K562 (cell line): ENCODE measurements around the gene TBRG1. TPM values are rescaled to one million over a fixed set of nuclear protein-coding genes. Genes with fewer than 3 reads are reported as not detected.

Experiments used
- CBFA2T3 ChIP-seq: fragments of 450-650 bp; IDR thresholded peaks from 2 replicates; pipeline ENCODE4 v1.6.1; 2017
- CXXC5 ChIP-seq: fragments of 250-450 bp; sonication (Bioruptor Pico); IDR thresholded peaks from 2 replicates; pipeline ENCODE4 v1.8.0; 2022; ENCODE audit warnings: inconsistent platforms, mild to moderate bottlenecking, moderate library complexity
- DDX20 ChIP-seq: fragments of 450-650 bp; IDR thresholded peaks from 2 replicates; pipeline ENCODE4 v1.6.1; 2016; ENCODE audit warnings: missing genetic modification characterization, low read depth, mild to moderate bottlenecking, missing compliant biosample characterization, moderate library complexity
- HLTF ChIP-seq: fragments of 450-650 bp; IDR thresholded peaks from 2 replicates; pipeline ENCODE4 v1.6.1; 2016
- MTA1 ChIP-seq: fragments of 450-650 bp; IDR thresholded peaks from 2 replicates; pipeline ENCODE4 v1.6.1; 2017; ENCODE audit warnings: borderline replicate concordance
- NEUROD1 ChIP-seq: fragments of 150-350 bp; IDR thresholded peaks from 2 replicates; pipeline ENCODE4 v1.6.1; 2014; ENCODE audit warnings: borderline replicate concordance, low read length, low read depth; ENCODE audit not compliant: partially characterized antibody
- NR2F6 ChIP-seq: fragments of 450-650 bp; formaldehyde crosslinking; IDR thresholded peaks from 2 replicates; pipeline ENCODE4 v1.4.0; 2020; ENCODE audit warnings: mild to moderate bottlenecking
- PRPF4 ChIP-seq: fragments of 200-400 bp; formaldehyde crosslinking; IDR thresholded peaks from one replicate; pipeline ENCODE4 v1.6.1; 2017; ENCODE audit warnings: low read length, low read depth, mild to moderate bottlenecking; ENCODE audit not compliant: insufficient read depth, poor library complexity, severe bottlenecking
- PURB ChIP-seq: sonication (generic); formaldehyde crosslinking; IDR thresholded peaks from 2 replicates; pipeline ENCODE4 v1.9.0; 2021; ENCODE audit warnings: low read depth, mild to moderate bottlenecking, missing genetic modification reagents
- SREBF2 ChIP-seq: sonication (generic); formaldehyde crosslinking; IDR thresholded peaks from 2 replicates; pipeline ENCODE4 v1.4.0; 2020; ENCODE audit warnings: mild to moderate bottlenecking, missing genetic modification reagents
- SRSF1 ChIP-seq: fragments of 200-400 bp; formaldehyde crosslinking; IDR thresholded peaks from 2 replicates; pipeline ENCODE4 v1.6.1; 2017; ENCODE audit warnings: mild to moderate bottlenecking, low read depth, low read length, moderate library complexity
- STAT5A ChIP-seq: IDR thresholded peaks from 2 replicates; pipeline ENCODE4 v1.6.1; 2012; ENCODE audit warnings: low read length, inconsistent platforms, borderline replicate concordance
- TCF3 ChIP-seq: sonication (generic); formaldehyde crosslinking; IDR thresholded peaks from 2 replicates; pipeline ENCODE4 v1.4.0; 2020; ENCODE audit warnings: mild to moderate bottlenecking, missing genetic modification reagents
- TFE3 ChIP-seq: fragments of 450-650 bp; formaldehyde crosslinking; IDR thresholded peaks from 2 replicates; pipeline ENCODE4 v1.4.0; 2020; ENCODE audit warnings: mild to moderate bottlenecking, mixed read lengths
- USF2 ChIP-seq: sonication (generic); formaldehyde crosslinking; IDR thresholded peaks from 2 replicates; pipeline ENCODE4 v1.5.0; 2020; ENCODE audit warnings: missing genetic modification reagents
- ZNF253 ChIP-seq: fragments of 250-450 bp; sonication (Bioruptor Pico); conservative IDR thresholded peaks from 2 replicates; pipeline ENCODE4 v1.6.1; 2021; ENCODE audit warnings: mild to moderate bottlenecking
- polyA plus RNA-seq, 8 experiments: library from polyadenylated mRNA; depleted of rRNA in 4 of 8; stranded (reverse) in 5 of 8; unstranded in 3 of 8; fragments of >200 nt; fragmentation: Nextera tagmentation in 2 of 8; fragmentation: Illumina TruSeq in 1 of 8; extraction: Ambion mirVana in 2 of 8; extraction: Trizol in 1 of 8; gene quantifications; 2 replicates each; pipeline versions ENCODE4 v1.2.1 to v1.2.3, GENCODE V29; 2011 to 2014; ENCODE audit warnings: inconsistent platforms in 1 of 8, missing spikeins in 1 of 8
- total RNA-seq, 7 experiments: library from RNA; depleted of rRNA in 6 of 7; stranded (reverse); fragments of >200 nt in 6 of 7; fragmentation: Illumina TruSeq in 2 of 7; extraction: Trizol in 2 of 7; gene quantifications; 2 replicates each; pipeline versions ENCODE4 v1.2.1 to v1.2.3, GENCODE V29; 2011 to 2021; ENCODE audit warnings: low replicate concordance in 1 of 7
- TF ChIP-seq, protein P1 (sequence below): fragments of 450-650 bp; IDR thresholded peaks from one replicate; pipeline ENCODE4 v1.6.1; 2018; ENCODE audit warnings: mild to moderate bottlenecking, moderate library complexity; ENCODE audit not compliant: partially characterized antibody
- TF ChIP-seq, protein P2 (sequence below): fragments of 450-650 bp; IDR thresholded peaks from 2 replicates; pipeline ENCODE4 v1.6.1; 2016; ENCODE audit warnings: low read depth

The TBRG1 gene
- total and polyA plus RNA-seq, 9 of the 15 experiments (the other 6 are each of a cell fraction or from before 2014, with no cell fraction given) = 8.7 to 30.0 (median 20.2) TPM

DNA sequence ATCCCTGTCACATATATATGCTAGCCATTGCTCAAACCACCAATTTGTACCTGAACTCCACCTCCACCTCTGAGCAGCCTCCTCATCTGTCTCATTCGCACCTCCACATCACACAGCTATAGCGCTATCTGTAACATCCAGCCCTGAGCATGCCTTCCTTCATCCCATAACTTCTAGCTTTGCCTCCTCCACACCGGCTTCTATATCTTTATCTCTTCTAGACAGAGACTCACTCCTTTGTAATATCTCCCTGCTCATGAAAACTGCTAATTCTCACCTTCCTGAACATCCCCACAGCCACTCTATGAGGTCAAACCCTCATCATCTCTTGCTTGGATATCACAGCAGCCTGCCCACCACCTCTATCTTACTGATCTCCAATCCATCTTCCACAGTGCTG, 44.9 kb downstream of the TBRG1 start (continued):
- TF ChIP-seq, protein P1, sequence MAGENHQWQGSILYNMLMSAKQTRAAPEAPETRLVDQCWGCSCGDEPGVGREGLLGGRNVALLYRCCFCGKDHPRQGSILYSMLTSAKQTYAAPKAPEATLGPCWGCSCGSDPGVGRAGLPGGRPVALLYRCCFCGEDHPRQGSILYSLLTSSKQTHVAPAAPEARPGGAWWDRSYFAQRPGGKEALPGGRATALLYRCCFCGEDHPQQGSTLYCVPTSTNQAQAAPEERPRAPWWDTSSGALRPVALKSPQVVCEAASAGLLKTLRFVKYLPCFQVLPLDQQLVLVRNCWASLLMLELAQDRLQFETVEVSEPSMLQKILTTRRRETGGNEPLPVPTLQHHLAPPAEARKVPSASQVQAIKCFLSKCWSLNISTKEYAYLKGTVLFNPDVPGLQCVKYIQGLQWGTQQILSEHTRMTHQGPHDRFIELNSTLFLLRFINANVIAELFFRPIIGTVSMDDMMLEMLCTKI = no peak
- TF ChIP-seq USF2 (CRISPR knock-in tag) (no peak), CBFA2T3 (peak; percentile 99), NEUROD1 (no peak), TCF3 (CRISPR knock-in tag) (peak; percentile 95), SREBF2 (CRISPR knock-in tag) (no peak), TFE3 (no peak), STAT5A (peak; percentile 87), ZNF253 (no peak), PRPF4 (no peak), PURB (no peak), MTA1 (peak; percentile 47; the same call in 1 of the 2 replicates), NR2F6 (CRISPR knock-in tag) (no peak), HLTF (peak; percentile 87; the same call in 1 of the 2 replicates), SRSF1 (no peak), CXXC5 (no peak), DDX20 (tag) (no peak)
- TF ChIP-seq, protein P2, sequence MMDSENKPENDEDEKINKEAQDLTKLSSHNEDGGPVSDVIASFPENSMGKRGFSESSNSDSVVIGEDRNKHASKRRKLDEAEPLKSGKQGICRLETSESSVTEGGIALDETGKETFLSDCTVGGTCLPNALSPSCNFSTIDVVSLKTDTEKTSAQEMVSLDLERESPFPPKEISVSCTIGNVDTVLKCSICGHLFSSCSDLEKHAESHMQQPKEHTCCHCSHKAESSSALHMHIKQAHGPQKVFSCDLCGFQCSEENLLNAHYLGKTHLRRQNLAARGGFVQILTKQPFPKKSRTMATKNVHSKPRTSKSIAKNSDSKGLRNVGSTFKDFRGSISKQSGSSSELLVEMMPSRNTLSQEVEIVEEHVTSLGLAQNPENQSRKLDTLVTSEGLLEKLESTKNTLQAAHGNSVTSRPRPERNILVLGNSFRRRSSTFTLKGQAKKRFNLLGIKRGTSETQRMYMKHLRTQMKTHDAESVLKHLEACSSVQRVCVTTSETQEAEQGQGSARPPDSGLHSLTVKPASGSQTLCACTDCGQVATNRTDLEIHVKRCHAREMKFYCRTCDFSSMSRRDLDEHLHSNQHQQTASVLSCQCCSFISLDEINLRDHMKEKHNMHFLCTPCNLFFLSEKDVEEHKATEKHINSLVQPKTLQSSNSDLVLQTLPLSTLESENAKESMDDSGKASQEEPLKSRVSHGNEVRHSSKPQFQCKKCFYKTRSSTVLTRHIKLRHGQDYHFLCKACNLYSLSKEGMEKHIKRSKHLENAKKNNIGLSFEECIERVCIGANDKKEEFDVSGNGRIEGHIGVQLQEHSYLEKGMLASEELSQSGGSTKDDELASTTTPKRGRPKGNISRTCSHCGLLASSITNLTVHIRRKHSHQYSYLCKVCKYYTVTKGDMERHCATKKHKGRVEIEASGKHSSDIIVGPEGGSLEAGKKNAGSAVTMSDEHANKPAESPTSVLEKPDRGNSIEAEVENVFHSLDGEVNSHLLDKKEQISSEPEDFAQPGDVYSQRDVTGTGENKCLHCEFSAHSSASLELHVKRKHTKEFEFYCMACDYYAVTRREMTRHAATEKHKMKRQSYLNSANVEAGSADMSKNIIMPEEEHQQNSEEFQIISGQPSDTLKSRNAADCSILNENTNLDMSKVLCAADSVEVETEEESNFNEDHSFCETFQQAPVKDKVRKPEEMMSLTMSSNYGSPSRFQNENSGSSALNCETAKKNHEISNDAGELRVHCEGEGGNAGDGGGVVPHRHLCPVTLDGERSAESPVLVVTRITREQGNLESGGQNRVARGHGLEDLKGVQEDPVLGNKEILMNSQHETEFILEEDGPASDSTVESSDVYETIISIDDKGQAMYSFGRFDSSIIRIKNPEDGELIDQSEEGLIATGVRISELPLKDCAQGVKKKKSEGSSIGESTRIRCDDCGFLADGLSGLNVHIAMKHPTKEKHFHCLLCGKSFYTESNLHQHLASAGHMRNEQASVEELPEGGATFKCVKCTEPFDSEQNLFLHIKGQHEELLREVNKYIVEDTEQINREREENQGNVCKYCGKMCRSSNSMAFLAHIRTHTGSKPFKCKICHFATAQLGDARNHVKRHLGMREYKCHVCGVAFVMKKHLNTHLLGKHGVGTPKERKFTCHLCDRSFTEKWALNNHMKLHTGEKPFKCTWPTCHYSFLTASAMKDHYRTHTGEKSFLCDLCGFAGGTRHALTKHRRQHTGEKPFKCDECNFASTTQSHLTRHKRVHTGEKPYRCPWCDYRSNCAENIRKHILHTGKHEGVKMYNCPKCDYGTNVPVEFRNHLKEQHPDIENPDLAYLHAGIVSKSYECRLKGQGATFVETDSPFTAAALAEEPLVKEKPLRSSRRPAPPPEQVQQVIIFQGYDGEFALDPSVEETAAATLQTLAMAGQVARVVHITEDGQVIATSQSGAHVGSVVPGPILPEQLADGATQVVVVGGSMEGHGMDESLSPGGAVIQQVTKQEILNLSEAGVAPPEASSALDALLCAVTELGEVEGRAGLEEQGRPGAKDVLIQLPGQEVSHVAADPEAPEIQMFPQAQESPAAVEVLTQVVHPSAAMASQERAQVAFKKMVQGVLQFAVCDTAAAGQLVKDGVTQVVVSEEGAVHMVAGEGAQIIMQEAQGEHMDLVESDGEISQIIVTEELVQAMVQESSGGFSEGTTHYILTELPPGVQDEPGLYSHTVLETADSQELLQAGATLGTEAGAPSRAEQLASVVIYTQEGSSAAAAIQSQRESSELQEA = no peak
